ENCODE results near the gene MR1. TPM values are rescaled to one million over a fixed set of nuclear protein-coding genes. Genes with fewer than 3 reads are reported as not detected.

MR1 gene
- total and polyA plus RNA-seq, 9 of the 15 experiments (the other 6 are each of a cell fraction or from before 2014, with no cell fraction given), result 9.7 to 21.7 (median 15.6) TPM

DNA sequence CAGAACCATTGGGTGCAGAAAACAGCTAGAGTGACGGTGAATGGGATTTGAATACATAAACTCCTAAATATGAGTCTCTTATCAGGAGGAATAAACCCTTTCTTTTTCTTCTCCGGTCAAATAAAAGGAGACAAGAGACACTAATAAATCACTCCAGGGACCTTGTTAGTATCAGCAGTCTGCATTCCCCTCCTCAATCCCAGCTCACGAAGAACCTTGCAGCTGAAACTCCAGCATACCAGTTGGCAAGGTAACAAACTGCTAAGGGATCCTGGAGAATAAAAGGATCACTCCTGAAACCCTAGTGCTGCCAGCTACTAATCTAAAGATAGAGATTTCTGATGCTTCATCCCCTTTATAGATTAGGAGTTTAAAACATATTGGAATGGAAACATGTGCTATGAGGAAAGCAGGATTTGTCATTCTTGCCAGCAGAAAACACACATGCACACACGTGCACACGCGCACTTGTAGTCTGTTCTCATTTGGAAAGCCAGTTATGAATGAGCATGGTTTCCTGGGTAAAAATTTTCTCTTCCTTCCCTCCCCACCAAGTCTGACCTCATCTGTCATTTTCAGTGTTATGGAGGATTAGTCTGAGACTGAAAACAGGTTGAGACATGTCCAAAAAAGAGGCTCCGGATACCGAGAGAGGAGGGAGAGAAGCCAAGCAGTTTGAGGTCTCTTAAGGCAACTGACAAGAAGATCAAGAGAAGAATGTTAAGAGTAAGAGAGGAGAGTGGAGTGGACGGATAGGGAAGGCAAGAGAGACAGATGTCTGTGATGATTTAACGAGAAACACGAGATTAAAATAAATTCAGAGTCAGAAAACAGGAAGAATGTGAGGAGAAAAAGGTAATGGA lies 65.6 kb downstream of the MR1 start (continued):
- TF ChIP-seq, protein P1, sequence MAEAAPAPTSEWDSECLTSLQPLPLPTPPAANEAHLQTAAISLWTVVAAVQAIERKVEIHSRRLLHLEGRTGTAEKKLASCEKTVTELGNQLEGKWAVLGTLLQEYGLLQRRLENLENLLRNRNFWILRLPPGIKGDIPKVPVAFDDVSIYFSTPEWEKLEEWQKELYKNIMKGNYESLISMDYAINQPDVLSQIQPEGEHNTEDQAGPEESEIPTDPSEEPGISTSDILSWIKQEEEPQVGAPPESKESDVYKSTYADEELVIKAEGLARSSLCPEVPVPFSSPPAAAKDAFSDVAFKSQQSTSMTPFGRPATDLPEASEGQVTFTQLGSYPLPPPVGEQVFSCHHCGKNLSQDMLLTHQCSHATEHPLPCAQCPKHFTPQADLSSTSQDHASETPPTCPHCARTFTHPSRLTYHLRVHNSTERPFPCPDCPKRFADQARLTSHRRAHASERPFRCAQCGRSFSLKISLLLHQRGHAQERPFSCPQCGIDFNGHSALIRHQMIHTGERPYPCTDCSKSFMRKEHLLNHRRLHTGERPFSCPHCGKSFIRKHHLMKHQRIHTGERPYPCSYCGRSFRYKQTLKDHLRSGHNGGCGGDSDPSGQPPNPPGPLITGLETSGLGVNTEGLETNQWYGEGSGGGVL (CRISPR knock-in tag; IDR thresholded peaks at IDR 0.05), result no peak
- TF ChIP-seq ARID1B (IDR thresholded peaks at IDR 0.05) (no peak; the same call in 1 of the 2 replicates), HDAC6 (IDR thresholded peaks at IDR 0.05; ENCODE audit: low read depth, low read length) (no peak), TEAD4 (IDR thresholded peaks at IDR 0.05; ENCODE audit: low read length) (no peak), TEAD4 (CRISPR knock-in tag; IDR thresholded peaks at IDR 0.05; ENCODE audit: borderline replicate concordance) (no peak), ZZZ3 (IDR thresholded peaks at IDR 0.05) (no peak), MAFG (tag; conservative IDR thresholded peaks at IDR 0.05) (no peak), DDX20 (tag; IDR thresholded peaks at IDR 0.05; ENCODE audit: low read depth) (no peak), L3MBTL2 (IDR thresholded peaks at IDR 0.05) (0 out of 2 replicates have a peak, but pooled peaks have one; percentile 10), RBM17 (IDR thresholded peaks at IDR 0.05; ENCODE audit: borderline replicate concordance, low read depth, low read length) (no peak), MAZ (CRISPR knock-in tag; conservative IDR thresholded peaks at IDR 0.05 in 1 of 2, IDR thresholded peaks at IDR 0.05 in 1 of 2) (no peak), CTBP1 (IDR thresholded peaks at IDR 0.05; ENCODE audit: borderline replicate concordance) (peak; percentile 15; the same call in 1 of the 2 replicates), NRF1 (conservative IDR thresholded peaks at IDR 0.05 in 1 of 2, IDR thresholded peaks at IDR 0.05 in 1 of 2) (peak; percentile 73 to 77), MEIS2 (IDR thresholded peaks at IDR 0.05; ENCODE audit: partially characterized antibody) (peak; percentile 74), POLR2AphosphoS2 (IDR thresholded peaks at IDR 0.05; ENCODE audit: low read length) (no peak), ZNF764 (CRISPR knock-in tag; IDR thresholded peaks at IDR 0.05; ENCODE audit: low read depth) (no peak)
- TF ChIP-seq, protein P2, sequence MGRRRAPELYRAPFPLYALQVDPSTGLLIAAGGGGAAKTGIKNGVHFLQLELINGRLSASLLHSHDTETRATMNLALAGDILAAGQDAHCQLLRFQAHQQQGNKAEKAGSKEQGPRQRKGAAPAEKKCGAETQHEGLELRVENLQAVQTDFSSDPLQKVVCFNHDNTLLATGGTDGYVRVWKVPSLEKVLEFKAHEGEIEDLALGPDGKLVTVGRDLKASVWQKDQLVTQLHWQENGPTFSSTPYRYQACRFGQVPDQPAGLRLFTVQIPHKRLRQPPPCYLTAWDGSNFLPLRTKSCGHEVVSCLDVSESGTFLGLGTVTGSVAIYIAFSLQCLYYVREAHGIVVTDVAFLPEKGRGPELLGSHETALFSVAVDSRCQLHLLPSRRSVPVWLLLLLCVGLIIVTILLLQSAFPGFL (CRISPR knock-in tag; IDR thresholded peaks at IDR 0.05), result no peak
- TF ChIP-seq, protein P3, sequence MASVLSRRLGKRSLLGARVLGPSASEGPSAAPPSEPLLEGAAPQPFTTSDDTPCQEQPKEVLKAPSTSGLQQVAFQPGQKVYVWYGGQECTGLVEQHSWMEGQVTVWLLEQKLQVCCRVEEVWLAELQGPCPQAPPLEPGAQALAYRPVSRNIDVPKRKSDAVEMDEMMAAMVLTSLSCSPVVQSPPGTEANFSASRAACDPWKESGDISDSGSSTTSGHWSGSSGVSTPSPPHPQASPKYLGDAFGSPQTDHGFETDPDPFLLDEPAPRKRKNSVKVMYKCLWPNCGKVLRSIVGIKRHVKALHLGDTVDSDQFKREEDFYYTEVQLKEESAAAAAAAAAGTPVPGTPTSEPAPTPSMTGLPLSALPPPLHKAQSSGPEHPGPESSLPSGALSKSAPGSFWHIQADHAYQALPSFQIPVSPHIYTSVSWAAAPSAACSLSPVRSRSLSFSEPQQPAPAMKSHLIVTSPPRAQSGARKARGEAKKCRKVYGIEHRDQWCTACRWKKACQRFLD (CRISPR knock-in tag; IDR thresholded peaks at IDR 0.05), result no peak
- TF ChIP-seq, protein P4, sequence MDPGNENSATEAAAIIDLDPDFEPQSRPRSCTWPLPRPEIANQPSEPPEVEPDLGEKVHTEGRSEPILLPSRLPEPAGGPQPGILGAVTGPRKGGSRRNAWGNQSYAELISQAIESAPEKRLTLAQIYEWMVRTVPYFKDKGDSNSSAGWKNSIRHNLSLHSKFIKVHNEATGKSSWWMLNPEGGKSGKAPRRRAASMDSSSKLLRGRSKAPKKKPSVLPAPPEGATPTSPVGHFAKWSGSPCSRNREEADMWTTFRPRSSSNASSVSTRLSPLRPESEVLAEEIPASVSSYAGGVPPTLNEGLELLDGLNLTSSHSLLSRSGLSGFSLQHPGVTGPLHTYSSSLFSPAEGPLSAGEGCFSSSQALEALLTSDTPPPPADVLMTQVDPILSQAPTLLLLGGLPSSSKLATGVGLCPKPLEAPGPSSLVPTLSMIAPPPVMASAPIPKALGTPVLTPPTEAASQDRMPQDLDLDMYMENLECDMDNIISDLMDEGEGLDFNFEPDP (CRISPR knock-in tag; IDR thresholded peaks at IDR 0.05), result no peak
- TF ChIP-seq, protein P5, sequence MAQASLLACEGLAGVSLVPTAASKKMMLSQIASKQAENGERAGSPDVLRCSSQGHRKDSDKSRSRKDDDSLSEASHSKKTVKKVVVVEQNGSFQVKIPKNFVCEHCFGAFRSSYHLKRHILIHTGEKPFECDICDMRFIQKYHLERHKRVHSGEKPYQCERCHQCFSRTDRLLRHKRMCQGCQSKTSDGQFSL (CRISPR knock-in tag; IDR thresholded peaks at IDR 0.05), result no peak
- TF ChIP-seq, protein P5 (tag; IDR thresholded peaks at IDR 0.05), result no peak
